ENCODE measurements around the gene CCK.

Gene CCK

DNA sequence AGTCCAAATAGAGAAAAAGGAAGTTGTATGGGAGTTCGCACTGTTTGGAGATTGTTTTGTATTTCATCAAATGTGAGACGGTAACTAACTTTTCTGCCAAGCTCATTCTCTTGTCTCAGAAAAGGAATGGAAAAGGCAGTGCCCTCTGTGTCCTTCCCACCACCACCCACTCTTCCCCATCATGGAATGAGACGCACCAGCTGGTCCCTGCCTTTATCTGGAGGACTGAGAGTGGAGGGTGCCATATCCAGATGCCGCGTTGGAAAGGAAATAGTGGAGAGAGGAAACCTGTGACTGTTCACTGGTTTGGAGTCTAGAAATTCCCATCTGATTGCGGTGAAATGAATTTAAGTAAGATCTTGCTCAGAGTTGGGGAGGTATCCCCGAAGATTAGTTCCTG, 3.7 kb upstream of the CCK start:
- no peak for DNase-seq (ENCODE audit: low read depth in 2 of 2)

DNA sequence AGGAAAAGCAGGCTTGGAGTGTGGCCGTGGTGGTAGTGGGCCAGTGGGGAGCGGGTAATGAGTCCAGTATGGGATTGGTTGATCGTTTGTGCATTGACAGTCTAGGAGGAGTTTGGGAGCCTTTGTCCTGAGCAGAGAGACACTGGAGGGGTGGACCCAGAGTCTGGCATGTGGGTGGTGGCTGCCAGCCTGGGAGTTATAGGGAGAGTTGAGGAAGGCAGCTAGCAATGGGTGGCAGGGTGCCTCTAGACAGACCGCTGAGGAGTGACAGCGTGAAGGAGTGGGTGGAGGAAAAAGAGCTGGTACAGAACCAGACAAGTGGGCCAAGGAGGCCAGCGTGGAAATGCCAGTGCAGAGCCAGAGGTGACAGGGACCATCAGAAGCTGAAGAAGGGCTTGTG, 1.9 kb upstream of the CCK start:
- no peak for DNase-seq (ENCODE audit: low read depth in 2 of 2)

- DNase-seq (ENCODE audit: low read depth in 2 of 2), result no peak
Measured at GRCh38 chr3:42265059-42265991, 660 bp downstream of the CCK start.

DNA sequence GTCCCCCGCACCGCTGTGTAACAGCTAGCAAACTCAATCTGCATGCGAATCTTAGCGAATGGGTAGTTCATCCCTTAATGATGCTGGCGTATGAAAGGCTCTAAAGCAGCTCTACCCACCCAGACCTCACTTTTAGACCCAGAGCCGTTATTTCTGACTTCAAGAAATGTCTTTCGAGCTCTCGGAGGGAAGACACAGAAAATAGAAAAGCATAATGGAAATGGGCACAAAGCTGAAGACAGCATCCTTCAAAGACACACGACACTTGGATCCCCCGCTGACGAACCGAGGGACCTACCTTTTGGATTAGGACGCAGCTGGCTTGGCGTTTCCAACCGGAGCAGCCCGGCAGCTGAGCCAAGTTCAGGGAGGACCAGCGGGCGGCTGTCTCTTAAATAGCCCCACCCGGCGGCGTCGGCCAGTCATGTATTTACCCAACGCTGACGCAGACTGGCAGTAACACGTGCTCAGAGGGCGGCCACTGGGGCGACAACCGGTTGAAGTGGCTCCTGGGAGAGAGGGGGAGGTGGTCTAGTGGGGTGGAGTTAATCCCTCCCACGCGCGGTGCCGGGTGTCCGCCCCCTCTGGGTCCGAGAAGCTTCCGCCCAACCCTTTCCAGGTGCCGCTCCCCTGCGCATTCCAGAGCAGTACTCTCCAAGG, 1.5 kb downstream of the CCK start:
- no peak for DNase-seq (ENCODE audit: low read depth in 2 of 2)

DNA sequence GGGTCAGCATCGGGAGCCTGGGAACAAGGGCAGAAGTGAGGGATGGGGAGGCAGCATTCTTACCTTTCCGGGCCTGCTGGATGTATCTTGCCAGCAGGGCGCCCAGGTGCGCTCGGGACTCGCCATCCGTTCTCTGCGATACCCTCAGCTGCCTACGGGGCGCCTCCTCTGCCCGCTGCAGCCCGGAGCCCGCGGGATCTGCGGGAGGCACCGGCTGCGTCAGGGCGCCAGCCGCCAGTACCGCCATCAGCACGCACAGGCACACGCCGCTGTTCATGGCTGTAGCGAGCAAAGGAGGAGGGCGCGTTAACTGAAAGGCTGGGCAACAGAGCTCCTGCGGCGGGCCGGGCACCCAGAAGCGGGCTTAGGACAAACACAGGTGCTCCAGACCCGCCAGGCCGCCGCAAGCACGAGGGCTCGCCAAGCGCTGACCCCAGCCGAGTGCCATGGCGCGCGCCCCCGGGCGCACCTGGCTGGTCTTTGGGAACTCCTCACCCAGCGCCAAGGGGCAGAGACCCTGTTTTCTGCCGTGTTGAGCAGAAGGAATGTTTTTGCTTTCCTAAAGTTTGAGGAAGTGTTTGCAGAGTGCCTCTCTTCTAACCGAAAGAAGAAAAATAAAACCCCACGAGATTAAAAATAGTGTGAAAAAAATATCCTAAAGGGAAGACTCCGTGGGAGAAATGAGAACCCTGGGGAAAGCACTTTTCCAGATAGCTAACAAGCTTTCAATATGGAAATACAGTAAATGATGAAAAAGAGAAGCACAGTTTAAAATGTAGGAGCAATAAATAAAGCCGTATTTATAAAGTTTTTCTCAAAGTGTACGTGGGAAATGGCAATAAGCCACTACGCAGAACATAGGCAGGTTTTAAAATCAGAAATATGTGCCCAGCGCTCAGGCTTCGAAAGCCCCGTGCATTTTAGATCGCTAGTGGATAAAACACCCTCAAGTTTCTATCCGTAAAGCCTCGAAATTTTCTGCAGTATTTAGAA, 2.3 kb downstream of the CCK start:
- no peak for DNase-seq (ENCODE audit: low read depth in 2 of 2)

DNA sequence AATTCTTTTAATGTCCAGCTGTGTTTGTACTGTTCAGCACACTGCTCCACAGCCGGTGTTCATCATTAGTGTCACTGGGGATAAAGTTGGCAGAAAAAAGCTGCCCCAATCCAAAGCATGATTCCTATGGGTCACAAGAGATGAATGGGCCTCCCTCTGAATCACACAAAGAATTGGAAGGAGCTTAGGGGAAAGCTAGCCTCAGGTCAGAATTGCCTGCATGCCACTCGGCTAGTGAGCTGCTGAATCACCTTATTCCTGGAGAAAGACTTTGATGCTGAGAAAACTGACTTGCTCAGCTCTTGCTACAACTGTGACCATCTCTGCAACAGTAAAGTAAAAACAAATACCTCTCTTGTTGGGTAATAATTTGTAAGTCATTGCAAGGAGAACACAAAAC, 3.5 kb downstream of the CCK start:
- DNase-seq (ENCODE audit: low read depth in 2 of 2), result no peak

DNA sequence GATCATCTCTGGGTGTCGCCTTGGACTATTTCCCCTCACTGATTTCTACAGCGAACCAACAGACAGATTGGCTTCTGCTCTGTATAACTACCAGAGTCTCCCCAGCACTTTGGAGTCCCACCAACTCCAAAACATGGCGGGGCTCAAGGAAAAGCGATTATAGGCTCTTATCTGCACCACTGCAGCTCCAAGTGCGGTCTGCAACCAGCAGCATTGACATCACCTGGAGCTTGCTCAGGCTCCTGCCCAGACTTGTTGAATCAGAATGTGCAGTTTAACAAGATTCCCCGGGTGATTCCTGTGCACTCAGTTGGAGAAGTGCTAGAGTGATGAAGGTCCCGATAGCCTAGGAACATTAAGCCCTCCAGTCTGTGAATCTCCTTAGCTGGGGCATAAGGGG, 9.0 kb downstream of the CCK start:
- no peak for DNase-seq (ENCODE audit: low read depth in 2 of 2)

- DNase-seq (ENCODE audit: low read depth in 2 of 2), result peak; percentile 58 to 75
Measured at GRCh38 chr3:42256135-42256819, 9.7 kb downstream of the CCK start.

DNA sequence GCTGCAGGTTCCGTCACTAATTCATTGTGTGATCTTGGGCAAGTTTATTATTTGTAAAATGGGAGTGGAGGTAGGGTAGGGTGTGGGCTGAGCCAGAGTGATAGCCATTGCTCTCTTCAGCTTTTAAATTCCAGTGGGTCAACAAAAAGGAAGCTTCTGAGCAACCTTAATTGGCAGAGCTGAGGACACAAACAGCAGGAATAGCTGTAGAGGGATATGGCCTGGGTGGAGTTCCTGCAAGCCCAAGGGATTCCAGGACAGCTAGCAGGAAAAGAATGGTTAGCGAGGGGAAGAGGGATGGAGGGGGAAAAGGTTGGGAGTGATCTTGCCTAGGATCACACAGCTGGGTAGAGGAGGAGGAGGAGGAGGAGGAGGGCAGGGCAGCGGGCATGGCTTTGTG, 11.4 kb downstream of the CCK start:
- DNase-seq (ENCODE audit: low read depth in 2 of 2), result no peak

DNA sequence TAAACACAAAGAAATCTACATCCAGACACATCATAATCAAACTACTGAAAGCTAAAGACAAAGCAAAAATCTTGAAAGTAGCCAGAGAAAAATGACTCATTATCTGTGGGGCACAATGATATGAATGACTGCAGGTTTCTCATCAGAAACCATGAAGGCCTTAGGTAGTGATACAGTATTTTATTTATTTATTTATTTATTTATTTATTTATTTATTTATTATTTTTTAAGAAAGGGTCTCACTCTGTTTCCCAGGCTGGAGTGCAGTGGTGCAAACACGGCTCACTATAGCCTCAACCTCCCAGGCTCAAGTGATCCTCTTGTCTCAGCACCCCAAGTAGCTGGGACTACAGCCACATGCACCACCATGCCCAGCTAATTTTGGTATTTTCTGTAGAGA, 15.2 kb downstream of the CCK start:
- DNase-seq (ENCODE audit: low read depth in 2 of 2), result no peak

DNA sequence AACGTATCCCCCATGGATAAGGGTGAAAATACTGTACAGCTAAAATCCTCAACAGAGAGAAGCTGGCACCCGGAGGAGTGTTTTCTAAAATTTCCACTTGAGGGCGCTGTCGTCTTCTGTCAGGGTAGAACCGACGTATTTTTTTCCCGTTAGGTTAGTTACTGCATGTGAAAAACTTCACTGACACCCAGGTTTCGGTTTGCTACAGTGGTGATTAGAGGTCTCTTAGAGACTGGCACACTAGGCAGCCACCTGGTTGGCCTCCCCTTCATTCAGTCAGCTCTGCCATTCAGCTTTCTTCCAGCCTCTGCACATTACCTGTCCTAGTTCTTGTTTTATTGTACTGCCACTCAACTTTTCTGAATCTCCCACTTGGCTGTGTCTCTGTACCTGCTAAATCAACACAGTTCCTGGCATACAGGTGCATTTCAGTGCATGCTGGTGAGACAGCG, 18.4 kb downstream of the CCK start:
- DNase-seq (ENCODE audit: low read depth in 2 of 2), result peak in 1 of 2 experiments; percentile 11

DNA sequence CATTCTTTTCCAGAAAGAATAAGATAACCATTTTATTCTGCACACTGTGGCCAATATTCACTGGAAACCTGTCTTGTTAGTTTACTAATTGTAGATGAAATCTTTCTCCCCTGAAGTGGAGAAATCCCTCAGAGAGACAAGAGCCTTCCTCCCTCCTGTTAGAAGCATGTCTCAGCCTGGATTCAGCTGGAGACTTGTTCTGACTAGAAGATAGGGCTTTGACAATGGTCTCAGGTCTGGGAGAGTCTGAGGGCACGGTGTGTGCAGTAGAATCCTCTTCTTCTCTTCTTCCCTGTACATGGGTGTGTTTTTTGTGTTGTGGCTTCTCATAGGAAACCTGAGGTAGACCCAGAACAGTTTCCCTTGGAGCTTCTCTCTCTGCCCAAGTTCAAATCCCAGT, 19.9 kb downstream of the CCK start:
- no peak for DNase-seq (ENCODE audit: low read depth in 2 of 2)

DNA sequence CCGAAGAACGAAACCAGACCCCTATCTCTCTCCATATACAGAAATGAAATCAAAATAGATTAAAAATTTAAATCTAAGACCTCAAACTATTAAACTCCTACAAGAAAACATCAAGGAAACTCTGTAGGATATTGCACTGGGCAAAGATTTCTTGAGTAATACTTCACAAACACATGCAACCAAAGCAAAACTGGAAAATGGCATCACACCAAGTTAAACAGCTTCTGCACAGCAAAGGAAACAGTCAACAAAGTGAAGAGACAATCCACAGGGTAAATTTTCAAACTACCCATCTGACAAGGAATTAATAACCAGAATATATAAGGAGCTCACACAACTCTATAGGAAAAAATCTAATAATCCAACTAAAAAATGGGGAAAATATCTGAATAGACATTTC, 29.4 kb downstream of the CCK start:
- no peak for DNase-seq (ENCODE audit: low read depth in 2 of 2)

GRCh38 chr3:42235532-42235931, 30.5 kb downstream of the CCK start:
- no peak for DNase-seq (ENCODE audit: low read depth in 2 of 2)

- no peak for DNase-seq (ENCODE audit: low read depth in 2 of 2)
Measured at GRCh38 chr3:42230860-42231259, 35.1 kb downstream of the CCK start.

GRCh38 chr3:42229942-42230688, 35.9 kb downstream of the CCK start:
- peak; percentile 18 to 26 for DNase-seq (ENCODE audit: low read depth in 2 of 2)

- no peak for DNase-seq (ENCODE audit: low read depth in 2 of 2)
Measured at GRCh38 chr3:42229266-42229941, 36.6 kb downstream of the CCK start.

- no peak for DNase-seq (ENCODE audit: low read depth in 2 of 2)
Measured at GRCh38 chr3:42228796-42229195, 37.2 kb downstream of the CCK start.

- no peak for DNase-seq (ENCODE audit: low read depth in 2 of 2)
Measured at GRCh38 chr3:42226470-42227425, 39.2 kb downstream of the CCK start.
